A549 (cell line): ENCODE measurements around the gene MACROD1. TPM values are rescaled to one million over a fixed set of nuclear protein-coding genes. Genes with fewer than 3 reads are reported as not detected.

Experiments used
- ATAC-seq, 2 experiments: fragments of 200-7000 bp in 1 of 2; fragments of >200 bp in 1 of 2; cut with Nextera tagmentation in 1 of 2; cut with Tn5 transposase in 1 of 2; 3 replicates each; pipeline versions ENCODE4 v1.8.0 to v1.9.1; 2018 to 2020; ENCODE audit warnings: mild to moderate bottlenecking in 1 of 2, moderate library complexity in 1 of 2
- CTCF ChIA-PET: fragments of 300-600 bp; sonication (Branson Sonifier 250); formaldehyde crosslinking; extraction: SDS; loops from one replicate; lab custom pipeline; 2021; ENCODE audit warnings: antibody characterized with exemption, inconsistent platforms; lab: Yijun Ruan, JAX
- POLR2A ChIA-PET: fragments of 350-600 bp; formaldehyde crosslinking; extraction: SDS; loops from one replicate; lab custom pipeline; 2021; ENCODE audit warnings: antibody characterized with exemption, inconsistent platforms; lab: Yijun Ruan, JAX
- DNase-seq, 2 experiments: peaks; one replicate each; pipeline versions ENCODE4 v3.0.0 to v3.0.0-alpha.2; 2011 to 2016; ENCODE audit warnings: low read depth in 1 of 2, low spot score in 1 of 2
- FAIRE-seq: peaks from 2 replicates; lab custom pipeline; 2011; peaks lifted over from hg19 to GRCh38; lab: Jason Lieb, UNC
- H3K27ac ChIP-seq, 2 experiments: fragments of >200 bp; sonication (Bioruptor Twin); formaldehyde crosslinking; 3 replicates each; pipeline ENCODE4 v1.5.1; 2016 to 2017
- H3K4me1 ChIP-seq: fragments of >200 bp; sonication (Bioruptor Twin); formaldehyde crosslinking; 3 replicates; pipeline ENCODE4 v1.6.1; 2016
- H3K4me2 ChIP-seq: fragments of >200 bp; sonication (Bioruptor Twin); formaldehyde crosslinking; 3 replicates; pipeline ENCODE4 v1.6.1; 2016
- H3K4me3 ChIP-seq: fragments of >200 bp; sonication (Bioruptor Twin); formaldehyde crosslinking; 3 replicates; pipeline ENCODE4 v1.5.1; 2016
- H3K9me3 ChIP-seq: fragments of >200 bp; sonication (Bioruptor Twin); formaldehyde crosslinking; 3 replicates; pipeline ENCODE4 v1.6.1; 2016
- ATOH8 ChIP-seq: fragments of 250-450 bp; sonication (Bioruptor Pico); IDR thresholded peaks from 2 replicates; pipeline ENCODE4 v1.5.0; 2020; ENCODE audit warnings: low read depth, mild to moderate bottlenecking, moderate library complexity
- BCL3 ChIP-seq: fragments of >200 bp; sonication (Bioruptor Twin); formaldehyde crosslinking; IDR thresholded peaks from 3 replicates; pipeline ENCODE4 v1.6.1; 2016
- CBX8 ChIP-seq: fragments of 200-600 bp; sonication (generic); IDR thresholded peaks from 2 replicates; pipeline ENCODE4 v1.6.1; 2016
- CHD4 ChIP-seq: fragments of 200-600 bp; sonication (generic); IDR thresholded peaks from 2 replicates; pipeline ENCODE4 v1.6.1; 2016; ENCODE audit warnings: antibody characterized with exemption, mild to moderate bottlenecking, borderline replicate concordance
- ESRRA ChIP-seq: fragments of 150-350 bp; IDR thresholded peaks from 2 replicates; pipeline ENCODE4 v1.6.1; 2014; ENCODE audit warnings: mild to moderate bottlenecking, low read length, borderline replicate concordance
- FOXS1 ChIP-seq: fragments of 250-450 bp; sonication (Bioruptor Pico); IDR thresholded peaks from 2 replicates; pipeline ENCODE4 v1.5.0; 2020; ENCODE audit warnings: mild to moderate bottlenecking, moderate library complexity
- HOXB5 ChIP-seq: fragments of 250-450 bp; sonication (Bioruptor Pico); IDR thresholded peaks from 2 replicates; pipeline ENCODE4 v1.5.0; 2020; ENCODE audit warnings: mild to moderate bottlenecking, moderate library complexity
- JUN ChIP-seq, 2 experiments: fragments of >200 bp; sonication (Bioruptor Twin); formaldehyde crosslinking; IDR thresholded peaks; 2 replicates in 1 of 2; 3 replicates in 1 of 2; pipeline ENCODE4 v1.6.1; 2016 to 2017
- JUNB ChIP-seq: fragments of >200 bp; sonication (Bioruptor Twin); formaldehyde crosslinking; IDR thresholded peaks from 2 replicates; pipeline ENCODE4 v1.6.1; 2016
- KDM1A ChIP-seq: fragments of 200-600 bp; sonication (generic); IDR thresholded peaks from 2 replicates; pipeline ENCODE4 v1.6.1; 2016; ENCODE audit warnings: low read depth, mild to moderate bottlenecking
- PBX3 ChIP-seq: IDR thresholded peaks from 2 replicates; pipeline ENCODE4 v1.6.1; 2012
- POLR2A ChIP-seq: IDR thresholded peaks from 2 replicates; pipeline ENCODE4 v1.6.1; 2012; ENCODE audit warnings: mild to moderate bottlenecking, low read length
- RAD21 ChIP-seq, 2 experiments: fragments of >200 bp in 1 of 2; sonication (Bioruptor Twin) in 1 of 2; formaldehyde crosslinking in 1 of 2; IDR thresholded peaks in 1 of 2; conservative IDR thresholded peaks in 1 of 2; 2 replicates in 1 of 2; 3 replicates in 1 of 2; pipeline ENCODE4 v1.6.1; 2012 to 2018; ENCODE audit warnings: inconsistent platforms in 1 of 2
- TP53 ChIP-seq: fragments of 250-450 bp; sonication (Bioruptor Pico); IDR thresholded peaks from 2 replicates; pipeline ENCODE4 v1.5.0; 2021; ENCODE audit warnings: mild to moderate bottlenecking, moderate library complexity
- ZNF302 ChIP-seq: fragments of 250-450 bp; sonication (Bioruptor Pico); IDR thresholded peaks from 2 replicates; pipeline ENCODE4 v1.9.0; 2021; ENCODE audit warnings: inconsistent platforms, mild to moderate bottlenecking, moderate library complexity
- WGBS: methylation state at CpG from one replicate; pipeline ENCODE4 v1.1.6; 2017; ENCODE audit errors: missing lambda C conversion rate; 5-methylcytosine and 5-hydroxymethylcytosine counted together
- polyA plus RNA-seq, 4 experiments: library from polyadenylated mRNA; depleted of rRNA in 3 of 4; stranded (reverse); fragments of >200 nt; fragmentation: RNase III in 1 of 4; extraction: RNeasy Plus Mini Kit Qiagen cat#74134 plus additional on column Dnase treatment in 1 of 4; gene quantifications; 2 replicates in 3 of 4; 3 replicates in 1 of 4; pipeline ENCODE4 v1.2.3, GENCODE V29; 2011 to 2017

The MACROD1 gene
- polyA plus RNA-seq, 2 of the 4 experiments (the other 2 are of a cell fraction): 15.1 to 16.6 TPM

GRCh38 chr11:64208086-64208795, 42.3 kb upstream of the MACROD1 start:
- Histone ChIP-seq H3K4me2 (no peak overlapping the region), H3K27ac (peak overlapping the region in 1 of 2 experiments; percentile 34; a peak in 1 of 6 replicates), H3K4me3 (no peak overlapping the region), H3K4me1 (peaks cover 9% of the 10 kb centered on the region; the same call in 1 of the 3 replicates), H3K9me3 (no peaks in the 10 kb centered on the region)
- no peak for TF ChIP-seq POLR2A
- no peak for TF ChIP-seq CBX8
- no peak for TF ChIP-seq JUNB
- no peak; a peak in 1 of 5 replicates for TF ChIP-seq JUN (IDR thresholded peaks at IDR 0.05)
- no peak for TF ChIP-seq RAD21 (conservative IDR thresholded peaks at IDR 0.05 in 1 of 2, IDR thresholded peaks at IDR 0.05 in 1 of 2)
- FAIRE-seq: no peak
- CTCF ChIA-PET: interaction anchor here (1.4 to 20.3 kb wide), 5 partner anchors 12 to 94 kb away, joined by 3 to 254 read pairs (median 29); partner anchors contain the start of genes CATSPERZ, DNAJC4, NUDT22 and PLCB3
- no peak for DNase-seq
- POLR2A ChIA-PET: no interaction called here
- WGBS: over 99% methylated on average over 12 of the region's 23 CpGs
- ATAC-seq: no peak

- no peak overlapping the region for H3K4me2 ChIP-seq
- WGBS: 87% methylated on average over 24 of the region's 30 CpGs
- DNase-seq (no peak), FAIRE-seq (no peak), ATAC-seq (no peak)
- POLR2A ChIA-PET: no interaction called here
- H3K4me1 ChIP-seq: peaks cover 9% of the 10 kb centered on the region; the same call in 1 of the 3 replicates
- H3K9me3 ChIP-seq: no peaks in the 10 kb centered on the region
- TF ChIP-seq PBX3: no peak
- no peak for TF ChIP-seq TP53 (CRISPR knock-in tag)
- TF ChIP-seq KDM1A: no peak
- no peak for TF ChIP-seq RAD21 (conservative IDR thresholded peaks at IDR 0.05 in 1 of 2, IDR thresholded peaks at IDR 0.05 in 1 of 2)
- no peak for TF ChIP-seq FOXS1
- TF ChIP-seq ESRRA: no peak
- no peak for TF ChIP-seq ATOH8 (CRISPR knock-in tag)
- TF ChIP-seq HOXB5 (CRISPR knock-in tag): no peak
- no peak for TF ChIP-seq CHD4
- no peak for TF ChIP-seq BCL3
- no peak for TF ChIP-seq ZNF302 (CRISPR knock-in tag)
- H3K27ac ChIP-seq: peak overlapping the region in 1 of 2 experiments; percentile 34; a peak in 1 of 6 replicates
- no peak overlapping the region for H3K4me3 ChIP-seq
- CTCF ChIA-PET: interaction anchor here (1.1 to 20.3 kb wide), 7 partner anchors 13 to 95 kb away, joined by 3 to 254 read pairs (median 27); partner anchors contain the start of genes CATSPERZ, DNAJC4, NUDT22 and PLCB3
These were observed 41.6 kb upstream of the MACROD1 start for GRCh38 chr11:64207256-64208085.
